ENCODE results near the gene TRIM49. TPM values are rescaled to one million over a fixed set of nuclear protein-coding genes. Genes with fewer than 3 reads are reported as not detected.
"Not testable (repeated sequence)": the region's sequence is repeated elsewhere in the genome, so short reads cannot be mapped to it uniquely, and the experiment has no call there.

Gene TRIM49, protein sequence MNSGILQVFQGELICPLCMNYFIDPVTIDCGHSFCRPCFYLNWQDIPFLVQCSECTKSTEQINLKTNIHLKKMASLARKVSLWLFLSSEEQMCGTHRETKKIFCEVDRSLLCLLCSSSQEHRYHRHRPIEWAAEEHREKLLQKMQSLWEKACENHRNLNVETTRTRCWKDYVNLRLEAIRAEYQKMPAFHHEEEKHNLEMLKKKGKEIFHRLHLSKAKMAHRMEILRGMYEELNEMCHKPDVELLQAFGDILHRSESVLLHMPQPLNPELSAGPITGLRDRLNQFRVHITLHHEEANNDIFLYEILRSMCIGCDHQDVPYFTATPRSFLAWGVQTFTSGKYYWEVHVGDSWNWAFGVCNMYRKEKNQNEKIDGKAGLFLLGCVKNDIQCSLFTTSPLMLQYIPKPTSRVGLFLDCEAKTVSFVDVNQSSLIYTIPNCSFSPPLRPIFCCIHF
- total RNA-seq (not detected in 2 replicates), polyA plus RNA-seq (not detected in 2 replicates)

DNA sequence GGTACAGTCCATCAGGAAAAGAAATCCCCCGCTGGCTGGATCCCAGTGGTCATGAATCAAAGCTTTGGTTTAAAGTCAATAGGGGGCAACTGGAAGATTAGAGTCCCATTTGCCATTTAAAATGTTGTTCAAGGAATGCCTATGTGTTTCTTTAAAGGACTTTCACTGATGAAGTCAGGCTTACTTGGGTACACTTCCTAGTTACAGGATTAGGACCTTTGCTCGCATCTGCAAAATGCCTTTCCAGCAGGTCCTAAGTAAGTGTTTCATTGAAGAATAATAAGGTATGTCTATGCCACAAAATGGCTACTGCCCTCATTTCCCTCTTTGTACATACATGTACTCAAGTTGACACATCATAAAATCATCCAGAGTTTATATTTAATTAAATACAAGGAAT is at the start of gene TRIM49:
Gene TRIM49, minus strand, starts transcription at position 101 of the 400 bp plus-strand sequence. CDS start 4,106 bp downstream, outside the sequence.
- H3K4me1 ChIP-seq (ENCODE audit: low read depth); H3K4me3 ChIP-seq; H3K9me3 ChIP-seq (ENCODE audit: low read depth); H3K36me3 ChIP-seq; H3K27ac ChIP-seq; DNase-seq (ENCODE audit: low read depth in 1 of 2, low spot score in 1 of 2); H3K27me3 ChIP-seq: not testable (repeated sequence)

GRCh38 chr11:89826694-89827093 is 18.3 kb upstream of the TRIM49 start:
- not testable (repeated sequence) for H3K9me3 ChIP-seq (ENCODE audit: low read depth); H3K27ac ChIP-seq; DNase-seq (ENCODE audit: low read depth in 1 of 2, low spot score in 1 of 2); H3K4me3 ChIP-seq; H3K27me3 ChIP-seq; H3K4me1 ChIP-seq (ENCODE audit: low read depth); H3K36me3 ChIP-seq

GRCh38 chr11:89820008-89820407 is 11.6 kb upstream of the TRIM49 start:
- H3K27ac ChIP-seq; DNase-seq (ENCODE audit: low read depth in 1 of 2, low spot score in 1 of 2); H3K4me1 ChIP-seq (ENCODE audit: low read depth); H3K4me3 ChIP-seq; H3K27me3 ChIP-seq; H3K9me3 ChIP-seq (ENCODE audit: low read depth); H3K36me3 ChIP-seq: not testable (repeated sequence)

- H3K4me3 ChIP-seq; DNase-seq (ENCODE audit: low read depth in 1 of 2, low spot score in 1 of 2); H3K4me1 ChIP-seq (ENCODE audit: low read depth); H3K9me3 ChIP-seq (ENCODE audit: low read depth); H3K27me3 ChIP-seq; H3K27ac ChIP-seq; H3K36me3 ChIP-seq: not testable (repeated sequence)
Measured at GRCh38 chr11:89813535-89813934, 5.2 kb upstream of the TRIM49 start.

DNA sequence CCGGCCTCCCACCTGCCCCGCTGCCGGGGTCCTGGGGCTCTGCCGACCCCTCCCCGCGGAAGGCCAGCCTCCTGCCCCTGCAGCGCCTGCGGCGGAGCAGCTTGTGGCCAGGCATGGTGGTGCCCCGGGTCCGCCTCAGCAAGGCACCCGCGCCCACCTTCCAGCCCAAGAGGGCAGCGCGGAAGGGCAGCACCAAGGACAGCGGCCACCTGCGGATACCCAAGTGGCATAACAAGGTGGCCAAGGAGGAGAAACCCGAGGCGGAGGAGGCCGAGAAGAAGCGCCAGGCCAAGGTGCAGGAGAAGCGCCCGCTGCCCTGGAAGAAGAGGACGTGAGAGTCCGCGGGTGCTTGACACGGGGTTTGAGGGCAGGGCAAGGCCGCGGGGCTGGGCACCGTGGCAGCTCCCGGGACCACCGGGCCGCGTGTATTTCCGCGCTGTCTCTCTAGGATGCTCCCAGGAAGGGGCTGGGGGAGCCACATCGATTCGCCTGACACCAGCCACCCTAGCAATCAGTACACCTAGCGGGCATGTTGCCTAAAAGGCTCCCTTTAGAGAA is 20.8 kb downstream of the TRIM49 start:
- DNase-seq (ENCODE audit: low read depth in 1 of 2, low spot score in 1 of 2); H3K9me3 ChIP-seq (ENCODE audit: low read depth); H3K4me3 ChIP-seq; H3K4me1 ChIP-seq (ENCODE audit: low read depth); H3K36me3 ChIP-seq; H3K27ac ChIP-seq; H3K27me3 ChIP-seq: not testable (repeated sequence)

DNA sequence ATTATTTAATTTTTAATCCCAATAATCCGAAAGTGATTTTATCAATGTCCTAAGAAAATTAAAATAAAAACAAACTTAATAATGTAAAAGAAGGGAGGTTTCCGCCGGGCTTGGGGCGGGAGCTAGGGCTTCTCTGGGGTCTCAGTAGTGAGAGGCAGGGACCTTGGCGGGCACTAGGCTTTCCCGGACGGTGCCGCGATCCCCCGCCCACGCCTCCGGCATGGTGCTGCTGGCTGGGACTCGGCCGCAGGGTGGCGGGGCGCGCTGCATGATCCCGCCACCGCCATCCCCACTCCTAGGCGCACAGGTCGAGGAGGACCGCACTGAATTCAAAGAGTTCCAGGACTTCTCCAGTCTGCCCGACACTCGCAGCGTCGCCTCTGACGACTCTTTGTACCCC is 22.6 kb downstream of the TRIM49 start:
- H3K36me3 ChIP-seq; DNase-seq (ENCODE audit: low read depth in 1 of 2, low spot score in 1 of 2); H3K9me3 ChIP-seq (ENCODE audit: low read depth); H3K27me3 ChIP-seq; H3K4me3 ChIP-seq; H3K27ac ChIP-seq; H3K4me1 ChIP-seq (ENCODE audit: low read depth): not testable (repeated sequence)

- not testable (repeated sequence) for H3K9me3 ChIP-seq (ENCODE audit: low read depth); H3K4me1 ChIP-seq (ENCODE audit: low read depth); H3K4me3 ChIP-seq; H3K36me3 ChIP-seq; H3K27ac ChIP-seq; H3K27me3 ChIP-seq; DNase-seq (ENCODE audit: low read depth in 1 of 2, low spot score in 1 of 2)
Measured at GRCh38 chr11:89750822-89751221, 57.6 kb downstream of the TRIM49 start.

Other genes starting within 250 kb of the TRIM49 start
- not detected in 2 replicates for gene TRIM77, start 98.3 kb downstream of the TRIM49 start, total RNA-seq
- not detected in 2 replicates for gene TRIM77, start 98.3 kb downstream of the TRIM49 start, polyA plus RNA-seq
- gene TRIM64B, start 69.9 kb upstream of the TRIM49 start, total RNA-seq, result not detected in 2 replicates
- gene TRIM64B, start 69.9 kb upstream of the TRIM49 start, polyA plus RNA-seq, result not detected in 2 replicates
- not detected in 2 replicates for gene TRIM49D1, start 113.7 kb upstream of the TRIM49 start, total RNA-seq
- gene TRIM49D1, start 113.7 kb upstream of the TRIM49 start, polyA plus RNA-seq, result not detected in 2 replicates
- not detected in 2 replicates for gene TRIM49D2, start 115.5 kb upstream of the TRIM49 start, total RNA-seq
- gene TRIM49D2, start 115.5 kb upstream of the TRIM49 start, polyA plus RNA-seq, result not detected in 2 replicates
- gene TRIM64, start 157.5 kb upstream of the TRIM49 start, total RNA-seq, result not detected in 2 replicates
- gene TRIM64, start 157.5 kb upstream of the TRIM49 start, polyA plus RNA-seq, result not detected in 2 replicates
- gene TRIM49C, start 222.5 kb upstream of the TRIM49 start, total RNA-seq, result not detected in 2 replicates
- gene TRIM49C, start 222.5 kb upstream of the TRIM49 start, polyA plus RNA-seq, result not detected in 2 replicates

Data from cardiac muscle cell (in vitro differentiated cells and primary cell).